ENCODE data around the gene HPSE2.

Gene HPSE2

DNA sequence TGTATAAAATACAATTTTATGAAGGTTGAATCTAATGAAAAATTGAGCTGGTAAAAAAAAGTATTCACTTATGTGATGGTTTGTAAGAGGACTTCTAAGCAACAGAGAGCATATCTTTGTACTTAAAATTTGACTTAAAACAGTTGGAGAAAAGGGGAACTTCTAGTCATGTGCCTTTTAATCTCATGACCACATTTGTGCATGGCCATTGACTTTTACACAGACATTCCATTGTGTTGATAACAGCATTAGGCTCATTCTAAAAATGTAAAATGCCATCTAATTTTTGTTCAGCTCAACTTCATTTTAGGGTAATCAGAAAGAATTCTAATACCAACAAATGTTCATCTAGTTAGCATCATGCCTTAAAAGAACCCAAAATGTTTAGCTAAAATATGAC lies 119.9 kb downstream of the HPSE2 start:
- no peak overlapping the region for H3K27ac ChIP-seq
- TF ChIP-seq, protein P1, sequence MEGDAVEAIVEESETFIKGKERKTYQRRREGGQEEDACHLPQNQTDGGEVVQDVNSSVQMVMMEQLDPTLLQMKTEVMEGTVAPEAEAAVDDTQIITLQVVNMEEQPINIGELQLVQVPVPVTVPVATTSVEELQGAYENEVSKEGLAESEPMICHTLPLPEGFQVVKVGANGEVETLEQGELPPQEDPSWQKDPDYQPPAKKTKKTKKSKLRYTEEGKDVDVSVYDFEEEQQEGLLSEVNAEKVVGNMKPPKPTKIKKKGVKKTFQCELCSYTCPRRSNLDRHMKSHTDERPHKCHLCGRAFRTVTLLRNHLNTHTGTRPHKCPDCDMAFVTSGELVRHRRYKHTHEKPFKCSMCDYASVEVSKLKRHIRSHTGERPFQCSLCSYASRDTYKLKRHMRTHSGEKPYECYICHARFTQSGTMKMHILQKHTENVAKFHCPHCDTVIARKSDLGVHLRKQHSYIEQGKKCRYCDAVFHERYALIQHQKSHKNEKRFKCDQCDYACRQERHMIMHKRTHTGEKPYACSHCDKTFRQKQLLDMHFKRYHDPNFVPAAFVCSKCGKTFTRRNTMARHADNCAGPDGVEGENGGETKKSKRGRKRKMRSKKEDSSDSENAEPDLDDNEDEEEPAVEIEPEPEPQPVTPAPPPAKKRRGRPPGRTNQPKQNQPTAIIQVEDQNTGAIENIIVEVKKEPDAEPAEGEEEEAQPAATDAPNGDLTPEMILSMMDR (conservative IDR thresholded peaks at IDR 0.05) = no peak

DNA sequence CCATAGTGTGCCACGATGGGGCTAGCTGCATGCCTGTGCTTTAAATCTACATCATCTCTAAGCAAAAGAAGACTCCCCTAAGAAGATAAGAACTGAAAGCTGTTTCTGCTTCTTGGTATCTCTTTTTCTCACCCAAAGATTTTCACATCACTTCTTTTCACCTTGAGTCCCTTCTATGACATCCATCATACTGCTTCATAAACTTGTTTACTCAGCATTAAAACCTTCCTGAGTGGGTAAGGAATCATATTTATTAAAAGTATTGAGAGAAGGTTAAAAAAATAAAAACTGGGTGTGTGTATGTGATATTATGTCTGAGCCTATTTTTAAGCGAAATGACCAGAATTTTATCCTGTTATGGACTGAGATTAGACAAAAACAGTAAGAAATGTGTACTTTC lies 150.3 kb downstream of the HPSE2 start:
- H3K27ac ChIP-seq = no peak overlapping the region

DNA sequence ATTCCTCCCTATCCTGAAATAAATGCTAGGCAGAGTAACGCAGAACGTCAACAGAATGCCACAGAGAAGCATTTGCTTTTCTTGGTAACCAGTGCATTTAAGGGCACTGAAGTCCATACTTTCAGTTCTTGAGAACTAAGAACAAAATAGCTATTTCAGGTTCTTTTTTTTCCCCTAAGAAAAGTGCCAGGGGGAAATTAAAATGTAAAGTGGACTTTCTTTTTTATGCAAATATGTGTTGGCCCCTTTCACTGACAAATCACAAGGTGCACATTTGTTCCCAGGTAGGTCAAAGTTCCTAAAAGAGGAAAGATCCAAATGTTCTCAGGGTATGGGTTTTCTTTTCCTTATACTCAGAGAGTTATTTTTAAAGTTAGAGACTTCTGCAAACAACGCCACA lies 151.5 kb downstream of the HPSE2 start:
- TF ChIP-seq, protein P1 (conservative IDR thresholded peaks at IDR 0.05) = no peak
- no peak overlapping the region for H3K27ac ChIP-seq

More for the DNA sequence above, 150.3 kb downstream of the HPSE2 start:
- TF ChIP-seq, protein P1 (conservative IDR thresholded peaks at IDR 0.05) = no peak

DNA sequence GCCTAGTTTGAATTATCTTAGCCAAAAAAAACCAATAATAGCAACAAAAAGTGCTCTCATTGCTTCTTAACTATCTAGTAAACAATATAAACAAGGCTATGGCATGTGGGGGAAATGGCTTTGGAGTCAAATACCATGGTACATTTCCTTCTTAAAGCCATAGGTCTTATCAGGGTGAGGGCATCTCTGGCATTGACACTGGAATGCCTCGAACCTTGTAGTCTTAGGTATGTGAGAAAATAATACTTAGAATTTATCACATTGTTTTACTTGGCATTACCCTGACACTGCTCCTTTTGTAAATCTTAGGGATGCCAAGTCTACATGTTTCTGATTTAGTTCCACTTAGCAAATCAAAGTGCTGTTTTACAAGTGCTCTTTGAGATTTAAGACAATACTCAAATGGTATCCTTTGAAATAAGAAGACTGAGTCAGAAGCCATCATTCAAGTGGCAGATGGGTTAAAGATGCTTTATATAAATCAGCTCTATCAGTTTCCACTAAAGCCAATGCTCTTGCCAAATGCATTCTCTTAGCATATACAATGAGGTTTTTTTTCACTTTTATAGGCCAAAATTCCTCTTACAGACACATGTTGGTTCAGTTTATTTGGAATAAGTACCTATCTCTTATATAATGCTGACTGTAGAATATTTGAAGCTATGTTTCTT lies 155.2 kb downstream of the HPSE2 start:
- TF ChIP-seq, protein P1 (conservative IDR thresholded peaks at IDR 0.05) = no peak
- no peak overlapping the region for H3K27ac ChIP-seq

DNA sequence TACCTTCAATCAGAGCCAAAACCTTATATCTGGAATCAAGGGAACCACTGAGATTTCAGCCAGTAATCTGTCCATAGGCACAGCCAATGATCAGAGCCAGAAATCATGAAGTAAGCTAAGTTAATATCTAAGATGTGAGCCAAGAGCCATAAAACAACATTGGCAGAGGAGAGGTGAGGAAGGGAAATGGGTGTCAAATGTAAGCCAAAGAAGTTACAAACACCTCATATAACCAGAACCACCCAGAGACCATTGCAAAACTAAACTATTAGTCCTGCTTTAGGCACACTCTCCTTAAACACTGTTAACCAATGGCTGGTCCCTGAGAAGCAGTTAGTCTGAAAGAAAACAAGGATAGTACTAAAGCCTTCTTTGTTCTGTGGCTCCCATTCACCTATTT lies 173.1 kb downstream of the HPSE2 start:
- TF ChIP-seq, protein P1 (conservative IDR thresholded peaks at IDR 0.05) = no peak
- H3K27ac ChIP-seq = no peak overlapping the region

DNA sequence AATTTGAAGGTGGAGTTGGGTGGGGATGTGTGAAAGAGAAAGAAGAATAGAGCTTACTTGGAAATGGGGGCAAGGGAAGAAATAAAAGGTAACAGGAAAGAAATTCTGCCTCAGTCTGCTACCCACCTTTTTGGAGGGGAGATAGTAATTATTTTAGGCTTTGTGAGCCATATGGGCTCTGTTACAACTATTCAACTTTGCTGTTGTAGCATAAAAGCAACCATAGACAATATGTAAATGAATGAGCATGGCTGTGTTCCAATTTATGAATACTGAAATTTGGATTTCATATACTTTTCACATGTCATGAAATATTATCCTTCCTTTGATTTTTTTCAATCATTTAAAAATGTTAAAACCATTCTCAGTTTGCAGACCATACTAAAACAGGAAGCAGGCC lies 176.9 kb downstream of the HPSE2 start:
- TF ChIP-seq, protein P1 (conservative IDR thresholded peaks at IDR 0.05) = no peak
- no peak overlapping the region for H3K27ac ChIP-seq

DNA sequence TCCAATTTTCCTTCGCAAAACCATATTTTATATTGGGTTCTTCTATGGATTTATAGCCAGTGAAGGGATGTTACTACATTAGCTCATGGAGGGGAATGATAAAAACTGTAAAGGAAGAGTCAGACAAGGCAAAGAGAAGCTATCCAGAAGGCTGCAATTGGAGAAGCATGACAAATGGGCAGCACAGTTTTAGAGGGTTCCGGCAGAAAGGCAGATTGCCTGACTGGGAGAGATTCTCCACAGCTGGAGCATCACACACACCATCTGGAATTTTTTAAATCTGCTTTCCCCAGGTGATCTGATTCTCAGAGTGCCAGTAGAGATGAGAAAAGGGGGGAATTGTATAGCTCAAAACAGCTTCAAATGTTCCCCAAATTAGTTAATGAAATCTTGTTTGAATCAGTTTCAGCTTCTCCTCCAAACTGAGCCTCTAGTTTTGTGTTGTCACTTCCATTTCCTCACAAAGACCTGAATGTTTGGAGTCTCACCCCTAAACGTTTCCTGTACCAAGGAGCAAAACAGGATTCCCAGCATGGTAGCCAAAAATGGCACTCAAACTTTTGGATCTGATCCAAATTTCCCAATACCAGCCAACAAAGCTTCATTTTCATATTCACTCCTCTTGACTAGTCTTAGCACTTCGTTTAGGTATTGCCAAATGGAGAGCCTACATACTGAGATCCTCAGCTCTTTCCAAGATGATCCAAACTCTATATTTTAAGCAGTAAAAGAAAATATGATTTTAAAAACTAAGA lies 177.5 kb downstream of the HPSE2 start:
- no peak overlapping the region for H3K27ac ChIP-seq
- TF ChIP-seq, protein P1 (conservative IDR thresholded peaks at IDR 0.05) = no peak

Measured in VCaP (cell line).